ENCODE data around the gene C12orf42. TPM values are rescaled to one million over a fixed set of nuclear protein-coding genes. Genes with fewer than 3 reads are reported as not detected.

The C12orf42 gene
- total and polyA plus RNA-seq, 2 donors (not counting 1 experiment from before 2014, with no cell fraction given): 25.6 to 138 TPM

GRCh38 chr12:103268831-103269514 lies 226.8 kb downstream of the C12orf42 start:
- Histone ChIP-seq H3K9me3 (ENCODE audit: control extremely low read depth in 1 of 3, control insufficient read depth in 2 of 3, insufficient read depth in 1 of 3, low read length in 2 of 3) (no peaks in the 10 kb centered on the region), H3K4me3 (ENCODE audit: control extremely low read depth in 1 of 5, extremely low read depth in 1 of 5, insufficient read depth in 1 of 5, low read depth in 2 of 5, low read length in 4 of 5) (no peak overlapping the region), H3K79me2 (ENCODE audit: control insufficient read depth, insufficient read depth, low read length) (no peaks in the 10 kb centered on the region), H3K27ac (ENCODE audit: low read length in 2 of 2) (no peak overlapping the region), H2AFZ (ENCODE audit: insufficient read depth, low read depth, low read length, poor library complexity, severe bottlenecking) (no peak overlapping the region), H3K4me2 (replicated peaks; ENCODE audit: low read depth, low read length, poor library complexity, severe bottlenecking) (no peak overlapping the region), H3K4me1 (ENCODE audit: control insufficient read depth in 2 of 2, insufficient read depth in 2 of 2, low read length in 2 of 2) (no peaks in the 10 kb centered on the region), H3K27me3 (replicated peaks in 1 of 4; ENCODE audit: control extremely low read depth in 1 of 4, control insufficient read depth in 3 of 4, insufficient read depth in 4 of 4, low read length in 3 of 4) (no peaks in the 10 kb centered on the region), H3K9ac (ENCODE audit: low read length) (no peak overlapping the region), H4K20me1 (ENCODE audit: control insufficient read depth, insufficient read depth, low read length, poor library complexity, severe bottlenecking) (no peaks in the 10 kb centered on the region), H3K36me3 (replicated peaks in 1 of 2; ENCODE audit: control extremely low read depth in 1 of 2, control insufficient read depth in 1 of 2, extremely low read depth in 1 of 2, insufficient read depth in 2 of 2, low read length in 1 of 2) (no peaks in the 10 kb centered on the region)
- TF ChIP-seq EZH2 (IDR thresholded peaks at IDR 0.05; ENCODE audit: borderline replicate concordance, insufficient read depth, low read depth, low read length, poor library complexity, severe bottlenecking) (no peak), CTCF (IDR thresholded peaks at IDR 0.05) (no peak)
- H3K9me3 Mint-ChIP-seq (ENCODE audit: insufficient read depth): no peaks in the 10 kb centered on the region
- no peaks in the 10 kb centered on the region for H3K27me3 Mint-ChIP-seq
- POLR2A ChIA-PET: interaction anchor here (0.6 kb wide), 1 partner anchor 34 kb away, joined by 5 read pairs; no protein-coding TSS in a partner anchor
- CTCF ChIA-PET: interaction anchor here (0.8 kb wide), 1 partner anchor 41 kb away, joined by 3 read pairs; no protein-coding TSS in a partner anchor
- H3K4me1 Mint-ChIP-seq: peaks cover 6% of the 10 kb centered on the region
- WGBS (ENCODE audit: insufficient coverage): 64% methylated on average over 3 of the region's 5 CpGs
- ATAC-seq (ENCODE audit: low read depth) (no peak), DNase-seq (no peak)
- no peak overlapping the region for H3K27ac Mint-ChIP-seq
- intact Hi-C loops (cut with micrococcal nuclease): no loop called here
- H3K4me3 Mint-ChIP-seq: no peak overlapping the region

GRCh38 chr12:103257763-103258162 lies 238.0 kb downstream of the C12orf42 start:
- no peaks in the 10 kb centered on the region for H4K20me1 ChIP-seq (ENCODE audit: control insufficient read depth, insufficient read depth, low read length, poor library complexity, severe bottlenecking)
- H3K4me3 ChIP-seq (ENCODE audit: control extremely low read depth in 1 of 5, extremely low read depth in 1 of 5, insufficient read depth in 1 of 5, low read depth in 2 of 5, low read length in 4 of 5): no peak overlapping the region
- Mint-ChIP-seq H3K4me1 (no peaks in the 10 kb centered on the region), H3K27me3 (no peaks in the 10 kb centered on the region), H3K4me3 (no peak overlapping the region), H3K9me3 (ENCODE audit: insufficient read depth) (peaks cover 3% of the 10 kb centered on the region), H3K27ac (no peak overlapping the region)
- no peaks in the 10 kb centered on the region for H3K9me3 ChIP-seq (ENCODE audit: control extremely low read depth in 1 of 3, control insufficient read depth in 2 of 3, insufficient read depth in 1 of 3, low read length in 2 of 3)
- H3K79me2 ChIP-seq (ENCODE audit: control insufficient read depth, insufficient read depth, low read length): no peaks in the 10 kb centered on the region
- no peak for ATAC-seq (ENCODE audit: low read depth)
- H3K4me2 ChIP-seq (replicated peaks; ENCODE audit: low read depth, low read length, poor library complexity, severe bottlenecking): no peak overlapping the region
- H3K9ac ChIP-seq (ENCODE audit: low read length): no peak overlapping the region
- no peak for TF ChIP-seq CTCF (IDR thresholded peaks at IDR 0.05)
- no peaks in the 10 kb centered on the region for H3K27me3 ChIP-seq (replicated peaks in 1 of 4; ENCODE audit: control extremely low read depth in 1 of 4, control insufficient read depth in 3 of 4, insufficient read depth in 4 of 4, low read length in 3 of 4)
- ChIA-PET CTCF (interaction anchor here (1.0 kb wide), 1 partner anchor 9 kb away, joined by 3 read pairs; no protein-coding TSS in a partner anchor), POLR2A (no interaction called here)
- intact Hi-C loops (cut with micrococcal nuclease): no loop called here
- no CpG with 5 or more reads among the region's 2 CpGs for WGBS (ENCODE audit: insufficient coverage)
- H3K36me3 ChIP-seq (replicated peaks in 1 of 2; ENCODE audit: control extremely low read depth in 1 of 2, control insufficient read depth in 1 of 2, extremely low read depth in 1 of 2, insufficient read depth in 2 of 2, low read length in 1 of 2): no peaks in the 10 kb centered on the region
- DNase-seq: no peak
- no peak overlapping the region for H3K27ac ChIP-seq (ENCODE audit: low read length in 2 of 2)
- H2AFZ ChIP-seq (ENCODE audit: insufficient read depth, low read depth, low read length, poor library complexity, severe bottlenecking): no peak overlapping the region
- H3K4me1 ChIP-seq (ENCODE audit: control insufficient read depth in 2 of 2, insufficient read depth in 2 of 2, low read length in 2 of 2): no peaks in the 10 kb centered on the region
